ENCODE results near the gene PRH1.

PRH1 gene

DNA sequence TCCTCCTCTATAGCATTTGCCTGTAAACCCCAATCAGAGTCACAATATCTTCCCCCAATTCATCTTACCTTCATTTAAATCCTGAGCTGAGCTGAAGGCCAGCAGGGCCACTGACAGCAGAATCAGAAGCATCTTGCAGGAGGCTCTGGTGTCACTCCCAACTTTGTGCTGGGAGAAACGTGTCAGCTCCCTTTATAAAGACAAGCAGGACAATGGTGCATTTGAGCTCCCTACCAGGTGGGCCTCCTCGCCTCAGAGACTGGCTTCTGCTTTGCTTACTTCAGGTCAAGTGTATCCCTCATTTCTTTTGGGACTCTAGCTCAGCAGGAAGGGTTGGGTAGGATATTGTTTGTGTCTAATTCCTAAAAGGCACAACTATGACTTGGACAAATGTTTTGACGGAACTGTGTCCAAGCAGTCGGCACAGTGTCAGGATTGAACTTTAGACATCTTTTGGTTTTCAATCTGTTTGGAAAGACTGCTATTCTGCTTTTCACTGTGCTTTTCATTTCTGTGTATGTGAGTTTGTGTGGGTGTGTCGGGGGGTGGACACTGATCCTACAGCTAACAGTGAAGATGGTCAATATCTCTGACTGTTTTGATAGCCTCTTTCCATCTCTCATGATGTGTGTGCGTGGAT is at the start of gene PRH1:
Gene PRH1, minus strand, starts transcription at position 170 of the 640 bp plus-strand sequence. Its CDS starts 38 bp downstream, at position 132.
- TF ChIP-seq, protein P1, sequence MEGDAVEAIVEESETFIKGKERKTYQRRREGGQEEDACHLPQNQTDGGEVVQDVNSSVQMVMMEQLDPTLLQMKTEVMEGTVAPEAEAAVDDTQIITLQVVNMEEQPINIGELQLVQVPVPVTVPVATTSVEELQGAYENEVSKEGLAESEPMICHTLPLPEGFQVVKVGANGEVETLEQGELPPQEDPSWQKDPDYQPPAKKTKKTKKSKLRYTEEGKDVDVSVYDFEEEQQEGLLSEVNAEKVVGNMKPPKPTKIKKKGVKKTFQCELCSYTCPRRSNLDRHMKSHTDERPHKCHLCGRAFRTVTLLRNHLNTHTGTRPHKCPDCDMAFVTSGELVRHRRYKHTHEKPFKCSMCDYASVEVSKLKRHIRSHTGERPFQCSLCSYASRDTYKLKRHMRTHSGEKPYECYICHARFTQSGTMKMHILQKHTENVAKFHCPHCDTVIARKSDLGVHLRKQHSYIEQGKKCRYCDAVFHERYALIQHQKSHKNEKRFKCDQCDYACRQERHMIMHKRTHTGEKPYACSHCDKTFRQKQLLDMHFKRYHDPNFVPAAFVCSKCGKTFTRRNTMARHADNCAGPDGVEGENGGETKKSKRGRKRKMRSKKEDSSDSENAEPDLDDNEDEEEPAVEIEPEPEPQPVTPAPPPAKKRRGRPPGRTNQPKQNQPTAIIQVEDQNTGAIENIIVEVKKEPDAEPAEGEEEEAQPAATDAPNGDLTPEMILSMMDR (IDR thresholded peaks at IDR 0.05), result no peak

DNA sequence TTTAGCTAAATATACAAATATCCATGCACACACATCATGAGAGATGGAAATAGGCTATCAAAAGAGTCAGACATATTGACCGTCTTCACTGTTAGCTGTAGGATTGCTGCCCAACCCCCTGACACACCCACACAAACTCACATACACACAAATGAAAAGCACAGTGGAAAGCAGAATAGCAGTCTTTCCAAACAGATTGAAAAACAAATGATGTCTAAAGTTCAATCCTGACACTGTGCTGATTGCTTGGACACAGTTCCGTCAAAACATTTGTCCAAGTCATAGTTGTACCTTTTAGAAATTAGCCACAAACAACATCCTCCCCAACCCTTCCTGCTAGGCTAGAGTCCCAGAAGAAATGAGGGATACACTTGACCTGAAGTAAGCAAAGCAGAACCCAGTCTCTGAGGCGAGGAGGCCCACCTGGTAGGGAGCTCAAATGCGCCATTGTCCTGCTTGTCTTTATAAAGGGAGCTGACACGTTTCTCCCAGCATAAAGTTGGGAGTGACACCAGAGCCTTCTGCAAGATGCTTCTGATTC is 44.8 kb upstream of the PRH1 start, which contains the start of gene PRH2:
Gene PRH2, plus strand, starts transcription at position 491 of the 541 bp plus-strand sequence. Its CDS starts 38 bp downstream, at position 529.
- H3K79me2 ChIP-seq, result peaks cover 2% of the 10 kb centered on the region
- H3K27me3 ChIP-seq (ENCODE audit: control insufficient read depth, insufficient read depth, low read length), result no peaks in the 10 kb centered on the region
- no peaks in the 10 kb centered on the region for H3K36me3 ChIP-seq (ENCODE audit: control insufficient read depth, insufficient read depth, low read length)
- no peaks in the 10 kb centered on the region for H3K9me3 ChIP-seq (ENCODE audit: control insufficient read depth, low read length)
- H3K4me1 ChIP-seq, result no peaks in the 10 kb centered on the region
- H3K4me3 ChIP-seq (ENCODE audit: low read depth, low read length), result no peak within 1 kb of the TSS
- no peak within 1 kb of the TSS for H2AFZ ChIP-seq
- H3K4me2 ChIP-seq (ENCODE audit: low read length), result no peak within 1 kb of the TSS
- no peak within 1 kb of the TSS for H3K27ac ChIP-seq
- no peak within 1 kb of the TSS for H3K9ac ChIP-seq
- TF ChIP-seq, protein P1 (IDR thresholded peaks at IDR 0.05), result no peak

More for the DNA sequence above, at the start of gene PRH1:
- Histone ChIP-seq H3K4me1 (peaks cover 5% of the 10 kb centered on the region), H3K27me3 (ENCODE audit: control insufficient read depth, insufficient read depth, low read length) (no peaks in the 10 kb centered on the region), H3K4me2 (ENCODE audit: low read length) (no peak within 1 kb of the TSS), H3K79me2 (no peaks in the 10 kb centered on the region), H3K36me3 (ENCODE audit: control insufficient read depth, insufficient read depth, low read length) (no peaks in the 10 kb centered on the region), H3K9ac (no peak within 1 kb of the TSS), H3K9me3 (ENCODE audit: control insufficient read depth, low read length) (no peaks in the 10 kb centered on the region), H3K27ac (no peak within 1 kb of the TSS), H3K4me3 (ENCODE audit: low read depth, low read length) (no peak within 1 kb of the TSS), H2AFZ (no peak within 1 kb of the TSS)

DNA sequence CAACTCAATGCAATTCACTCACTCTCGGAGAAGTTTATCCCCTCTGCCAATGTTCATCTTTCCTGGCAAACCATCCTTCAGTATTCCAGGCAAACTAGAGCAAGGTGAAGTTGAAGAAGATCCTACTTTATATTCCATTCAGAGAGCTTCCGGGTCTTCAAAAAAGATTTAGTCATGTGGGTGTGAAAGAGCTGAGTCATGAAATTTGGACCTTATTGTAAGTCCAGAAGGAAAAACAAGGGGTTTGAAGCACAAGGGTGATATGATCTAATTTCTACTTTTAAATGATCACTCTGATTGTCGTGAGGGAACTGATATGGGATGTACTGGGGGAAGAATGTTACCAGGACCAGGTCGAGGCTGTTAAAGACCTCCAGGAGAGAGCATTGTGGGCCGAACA is 42.2 kb upstream of the PRH1 start:
- TF ChIP-seq, protein P1 (IDR thresholded peaks at IDR 0.05), result no peak
- Histone ChIP-seq H3K9ac (no peak overlapping the region), H3K27ac (no peak overlapping the region), H3K4me3 (ENCODE audit: low read depth, low read length) (no peak overlapping the region), H3K4me2 (ENCODE audit: low read length) (no peak overlapping the region), H3K79me2 (peaks cover 2% of the 10 kb centered on the region), H2AFZ (no peak overlapping the region), H3K9me3 (ENCODE audit: control insufficient read depth, low read length) (no peaks in the 10 kb centered on the region), H3K27me3 (ENCODE audit: control insufficient read depth, insufficient read depth, low read length) (no peaks in the 10 kb centered on the region), H3K36me3 (ENCODE audit: control insufficient read depth, insufficient read depth, low read length) (no peaks in the 10 kb centered on the region), H3K4me1 (no peaks in the 10 kb centered on the region)

DNA sequence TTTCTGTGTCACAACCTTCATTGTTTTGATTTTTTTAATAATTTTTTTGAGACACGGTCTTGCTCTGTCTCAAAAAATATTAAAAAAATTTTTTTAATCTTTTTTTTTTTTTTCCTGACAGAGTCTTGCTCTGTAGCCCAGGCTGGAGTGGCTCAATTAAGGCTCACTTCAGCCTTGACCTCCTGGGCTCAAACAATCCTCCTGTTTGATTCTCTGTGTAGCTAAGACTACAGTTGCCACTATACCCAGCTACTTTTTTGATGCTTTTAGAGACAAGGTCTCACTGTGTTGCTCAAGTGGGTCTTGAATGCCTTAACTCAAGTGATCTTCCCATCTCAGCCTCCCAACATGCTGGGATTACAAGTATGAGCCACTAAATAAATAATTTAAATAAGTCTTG is 35.8 kb upstream of the PRH1 start:
- Histone ChIP-seq H3K27ac (no peak overlapping the region), H3K27me3 (ENCODE audit: control insufficient read depth, insufficient read depth, low read length) (no peaks in the 10 kb centered on the region), H3K9me3 (ENCODE audit: control insufficient read depth, low read length) (no peaks in the 10 kb centered on the region), H3K79me2 (no peaks in the 10 kb centered on the region), H3K4me3 (ENCODE audit: low read depth, low read length) (no peak overlapping the region), H3K4me1 (no peaks in the 10 kb centered on the region), H3K9ac (no peak overlapping the region), H3K36me3 (ENCODE audit: control insufficient read depth, insufficient read depth, low read length) (no peaks in the 10 kb centered on the region), H2AFZ (no peak overlapping the region), H3K4me2 (ENCODE audit: low read length) (no peak overlapping the region)
- TF ChIP-seq, protein P1 (IDR thresholded peaks at IDR 0.05), result no peak

DNA sequence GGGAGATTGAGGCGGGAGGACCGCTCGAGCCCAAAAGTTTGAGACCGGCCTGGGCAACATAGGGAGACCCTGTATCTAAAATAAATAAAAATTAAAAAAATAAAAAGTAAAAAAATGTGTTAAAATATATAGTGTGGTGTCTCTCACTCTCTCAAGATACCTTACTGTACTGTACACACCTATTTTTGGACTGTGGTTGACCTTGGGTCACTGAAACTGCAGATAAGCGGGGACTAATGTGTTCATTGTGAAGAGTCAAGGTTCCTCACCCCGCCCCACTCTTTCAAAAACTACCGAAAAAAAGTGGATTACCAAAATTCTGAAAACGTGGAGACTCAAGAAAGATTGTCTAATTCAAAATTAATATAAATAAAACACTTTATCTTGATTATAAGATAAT is 26.3 kb upstream of the PRH1 start:
- Histone ChIP-seq H3K27ac (no peak overlapping the region), H3K4me1 (no peaks in the 10 kb centered on the region), H3K4me2 (ENCODE audit: low read length) (no peak overlapping the region), H3K79me2 (no peaks in the 10 kb centered on the region), H3K4me3 (ENCODE audit: low read depth, low read length) (no peak overlapping the region), H3K27me3 (ENCODE audit: control insufficient read depth, insufficient read depth, low read length) (no peaks in the 10 kb centered on the region), H3K9me3 (ENCODE audit: control insufficient read depth, low read length) (no peaks in the 10 kb centered on the region), H3K36me3 (ENCODE audit: control insufficient read depth, insufficient read depth, low read length) (no peaks in the 10 kb centered on the region), H3K9ac (no peak overlapping the region), H2AFZ (no peak overlapping the region)
- TF ChIP-seq, protein P1 (IDR thresholded peaks at IDR 0.05), result no peak

All from parathyroid adenoma (tissue), 2 donors.